GM18508 (cell line): Measurements from ENCODE around the gene MTMR1.

ENCODE experiments used
- ATAC-seq: cut with Tn5 transposase; IDR thresholded peaks from one replicate; pipeline ENCODE4 v1.9.1; 2021; ENCODE audit warnings: moderate number of reproducible peaks; ENCODE audit not compliant: insufficient read depth, unreplicated experiment

MTMR1 gene

GRCh38 chrX:150692831-150693724 is at the start of gene MTMR1:
Gene MTMR1 (plus strand): TSS chrX:150693396. CDS start chrX:150693531, 135 bp downstream.
- no peak for ATAC-seq

DNA sequence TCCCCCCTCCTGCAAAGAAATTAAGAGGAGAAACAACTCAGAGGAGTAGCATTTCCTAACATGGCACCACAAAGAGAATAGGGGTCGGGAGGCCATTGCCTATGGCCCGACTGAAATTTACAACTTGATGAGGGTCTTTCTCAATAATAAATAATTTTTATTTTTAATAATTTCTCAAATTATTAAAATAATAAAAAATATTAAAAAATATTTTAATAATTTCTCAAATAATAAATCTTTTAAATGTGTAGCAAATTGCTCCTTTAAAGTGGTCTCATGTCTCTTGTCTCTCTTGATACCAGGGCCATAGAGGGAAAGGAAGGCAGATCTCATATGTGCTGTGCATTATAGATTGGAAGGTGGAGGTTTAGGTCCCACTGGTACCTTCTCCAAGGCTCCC is 49.2 kb upstream of the MTMR1 start:
- no peak for ATAC-seq

- ATAC-seq, result no peak
Measured at GRCh38 chrX:150644422-150644821, 48.8 kb upstream of the MTMR1 start.

- no peak for ATAC-seq
Measured at GRCh38 chrX:150647331-150647730, 45.9 kb upstream of the MTMR1 start.

DNA sequence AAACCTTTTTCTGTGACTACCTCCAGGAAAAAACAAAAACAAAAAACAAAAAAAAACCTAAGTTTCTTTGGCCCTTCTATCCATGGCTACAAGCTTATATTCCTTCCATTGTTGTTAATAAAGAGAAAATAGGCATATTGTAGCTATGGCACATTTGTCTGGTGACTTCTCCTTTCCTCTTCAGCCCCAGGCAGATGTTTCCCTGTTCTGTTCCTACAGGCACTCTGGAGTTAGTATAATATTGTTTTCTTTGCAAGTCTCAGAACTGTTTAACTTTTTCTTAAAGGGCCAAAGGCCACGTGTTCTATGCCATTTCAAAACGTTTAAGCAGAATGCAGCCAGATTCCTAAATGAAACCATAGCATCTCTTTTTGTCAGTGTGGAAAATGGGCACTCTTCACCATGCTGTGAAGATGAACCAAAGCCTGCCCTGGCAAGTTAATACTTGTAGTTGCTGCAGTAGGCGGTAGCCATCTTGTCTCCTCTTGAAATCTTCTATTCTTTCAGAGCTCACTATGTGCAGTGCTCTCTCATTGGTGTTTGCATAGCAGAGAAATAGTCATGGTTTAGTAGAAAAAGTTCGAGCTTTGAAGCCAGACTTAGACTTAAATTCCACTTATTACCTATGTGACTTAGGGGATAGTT is 44.8 kb upstream of the MTMR1 start:
- ATAC-seq, result no peak

DNA sequence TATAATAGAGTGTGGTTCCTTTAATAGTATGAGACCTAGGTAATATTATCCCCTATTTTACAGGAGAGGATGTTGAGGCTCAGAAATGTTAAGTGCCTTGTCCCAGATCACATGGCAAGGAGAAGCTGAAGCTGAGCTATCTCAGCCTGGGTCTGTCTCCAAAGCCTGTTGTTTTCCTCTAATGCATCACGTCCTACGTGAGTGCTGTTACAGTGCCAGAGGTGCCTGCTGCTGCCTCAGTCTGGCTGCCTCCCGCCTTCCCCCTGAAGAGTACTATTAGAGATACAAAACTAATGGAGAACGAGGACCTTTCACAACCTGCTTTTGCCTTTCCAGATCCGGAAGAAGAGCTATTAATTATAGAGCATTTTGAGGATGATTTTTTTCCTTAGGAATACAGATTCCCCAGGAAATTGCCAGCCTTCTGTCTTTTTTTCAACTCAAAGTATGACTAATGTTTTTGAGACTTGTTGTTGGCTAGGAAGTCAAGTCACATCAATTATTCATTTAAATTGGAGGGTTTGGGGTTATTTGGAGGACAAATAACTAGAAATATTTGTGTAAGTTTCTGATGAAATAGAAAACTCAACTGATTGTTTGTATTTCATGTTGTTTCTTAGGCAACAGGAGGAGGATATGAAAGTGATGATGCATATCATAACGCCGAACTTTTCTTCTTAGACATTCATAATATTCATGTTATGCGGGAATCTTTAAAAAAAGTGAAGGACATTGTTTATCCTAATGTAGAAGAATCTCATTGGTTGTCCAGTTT is 43.9 kb upstream of the MTMR1 start:
- no peak for ATAC-seq

DNA sequence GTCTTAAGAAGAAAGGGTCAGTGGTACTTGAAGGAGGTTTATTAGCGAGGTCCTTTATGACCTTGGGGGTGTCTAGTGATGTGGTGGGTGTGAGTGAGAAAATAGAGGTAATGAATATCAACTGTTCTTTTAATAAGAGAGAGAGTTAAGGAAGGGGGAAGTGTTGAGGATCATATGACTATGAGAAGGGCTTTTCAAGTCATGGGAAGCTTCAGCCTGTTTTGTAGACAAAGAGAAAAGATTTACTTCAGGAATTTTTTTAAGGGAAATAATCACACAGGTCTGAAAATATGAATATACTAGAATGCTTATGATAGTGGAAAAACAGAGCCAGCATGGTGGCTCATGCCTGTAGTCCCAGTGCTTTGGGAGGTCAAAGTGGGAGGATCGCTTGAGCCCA is 41.3 kb upstream of the MTMR1 start:
- no peak for ATAC-seq

DNA sequence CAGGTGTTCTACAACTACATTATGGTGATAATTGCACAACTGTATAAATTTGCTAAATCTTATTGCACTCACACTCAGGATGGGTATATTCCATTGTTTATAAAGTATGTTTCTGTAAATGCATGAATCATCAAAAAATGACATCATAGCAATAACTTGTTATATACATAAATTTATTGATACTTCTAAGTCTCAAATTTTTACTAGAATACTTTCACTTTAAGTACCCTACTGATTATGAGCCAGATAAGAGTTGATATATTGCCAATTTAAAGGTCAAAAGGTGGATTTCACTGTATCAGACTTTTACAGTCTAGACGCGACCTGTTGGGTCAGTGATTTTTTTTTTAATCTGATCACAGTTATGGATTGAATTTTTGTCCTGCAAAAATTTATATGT is 37.4 kb upstream of the MTMR1 start:
- ATAC-seq, result no peak

GRCh38 chrX:150663073-150663472 is 30.1 kb upstream of the MTMR1 start:
- no peak for ATAC-seq

GRCh38 chrX:150664290-150664689 is 28.9 kb upstream of the MTMR1 start:
- ATAC-seq, result no peak

DNA sequence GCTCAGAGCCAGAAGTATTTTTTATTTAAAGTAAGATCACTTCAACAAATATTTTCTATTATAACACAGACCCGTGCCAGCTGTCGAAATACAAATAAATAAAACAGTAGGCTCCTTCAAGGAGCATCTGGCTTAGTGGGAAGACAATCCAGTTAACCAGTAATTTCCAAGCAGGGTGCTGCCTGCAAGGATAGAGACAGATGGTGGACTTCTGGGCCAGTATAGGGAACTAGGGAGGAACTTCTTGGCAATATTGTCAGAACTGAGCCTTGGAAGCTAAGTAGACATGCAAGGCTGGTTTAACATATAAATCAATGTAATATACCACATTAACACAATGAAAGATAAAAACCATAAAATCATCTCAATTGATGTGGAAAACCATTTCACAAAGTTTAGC is 17.0 kb upstream of the MTMR1 start:
- no peak for ATAC-seq

DNA sequence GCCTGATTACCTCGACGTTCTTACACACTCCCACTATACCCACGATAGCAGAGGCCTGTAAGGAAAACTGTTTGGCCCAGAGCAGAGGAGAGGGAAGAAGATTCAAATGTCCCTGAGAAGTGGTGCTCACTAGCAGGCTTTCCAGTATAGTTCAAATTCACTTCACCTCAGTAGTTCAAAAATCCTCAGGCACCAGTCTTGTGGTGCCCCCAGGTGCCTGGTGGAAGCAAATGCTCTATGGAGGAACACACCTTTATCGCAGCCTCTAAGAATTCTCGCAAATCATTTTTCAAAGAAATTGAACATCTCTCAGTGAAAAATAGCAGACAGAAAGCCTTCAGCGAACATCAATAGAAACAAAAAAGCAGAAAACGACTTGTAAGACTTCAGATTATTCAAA is 12.2 kb upstream of the MTMR1 start:
- no peak for ATAC-seq

DNA sequence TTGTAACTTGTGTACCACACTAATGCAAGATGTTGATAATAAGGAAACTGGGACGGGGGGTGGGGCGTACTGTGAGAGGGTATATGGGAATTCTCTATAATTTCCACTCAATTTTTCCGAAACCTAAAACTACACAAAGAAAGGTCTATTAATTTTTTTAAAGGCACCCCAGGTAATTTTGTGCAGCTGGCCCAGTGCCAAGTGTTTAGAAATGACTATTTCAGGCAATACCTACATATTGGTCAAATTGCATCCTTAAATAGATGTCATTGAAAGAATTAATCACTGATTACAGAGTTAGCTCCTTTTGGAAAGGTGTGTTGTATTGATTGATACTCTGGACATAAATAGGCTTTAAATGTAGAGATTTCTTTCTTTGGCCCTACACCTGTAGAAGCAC is 10.1 kb upstream of the MTMR1 start:
- no peak for ATAC-seq

- ATAC-seq, result no peak
Measured at GRCh38 chrX:150683536-150684146, 9.6 kb upstream of the MTMR1 start.

GRCh38 chrX:150688911-150689451 is 4.2 kb upstream of the MTMR1 start:
- ATAC-seq, result no peak

GRCh38 chrX:150690126-150690525 is 3.1 kb upstream of the MTMR1 start:
- no peak for ATAC-seq

DNA sequence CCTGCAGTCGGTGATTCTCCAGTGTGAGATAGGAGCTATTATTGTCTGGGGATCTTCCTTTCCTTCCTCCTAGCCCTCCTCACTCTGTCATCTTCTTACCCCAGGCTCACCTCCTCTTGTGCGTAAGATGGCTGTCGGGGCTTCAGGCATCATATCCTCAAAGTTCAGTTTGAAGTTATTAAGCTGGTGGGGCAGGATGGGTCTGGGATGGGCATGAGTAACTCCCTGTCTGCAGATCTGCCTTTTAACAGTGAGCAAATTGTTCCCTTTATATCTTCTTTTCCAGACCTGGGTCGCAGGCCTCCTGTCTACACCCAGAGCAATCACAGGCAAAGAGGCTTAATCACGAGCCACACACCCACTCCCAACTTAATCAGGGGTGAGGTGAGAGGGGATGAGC is 900 bp upstream of the MTMR1 start:
- ATAC-seq, result no peak

DNA sequence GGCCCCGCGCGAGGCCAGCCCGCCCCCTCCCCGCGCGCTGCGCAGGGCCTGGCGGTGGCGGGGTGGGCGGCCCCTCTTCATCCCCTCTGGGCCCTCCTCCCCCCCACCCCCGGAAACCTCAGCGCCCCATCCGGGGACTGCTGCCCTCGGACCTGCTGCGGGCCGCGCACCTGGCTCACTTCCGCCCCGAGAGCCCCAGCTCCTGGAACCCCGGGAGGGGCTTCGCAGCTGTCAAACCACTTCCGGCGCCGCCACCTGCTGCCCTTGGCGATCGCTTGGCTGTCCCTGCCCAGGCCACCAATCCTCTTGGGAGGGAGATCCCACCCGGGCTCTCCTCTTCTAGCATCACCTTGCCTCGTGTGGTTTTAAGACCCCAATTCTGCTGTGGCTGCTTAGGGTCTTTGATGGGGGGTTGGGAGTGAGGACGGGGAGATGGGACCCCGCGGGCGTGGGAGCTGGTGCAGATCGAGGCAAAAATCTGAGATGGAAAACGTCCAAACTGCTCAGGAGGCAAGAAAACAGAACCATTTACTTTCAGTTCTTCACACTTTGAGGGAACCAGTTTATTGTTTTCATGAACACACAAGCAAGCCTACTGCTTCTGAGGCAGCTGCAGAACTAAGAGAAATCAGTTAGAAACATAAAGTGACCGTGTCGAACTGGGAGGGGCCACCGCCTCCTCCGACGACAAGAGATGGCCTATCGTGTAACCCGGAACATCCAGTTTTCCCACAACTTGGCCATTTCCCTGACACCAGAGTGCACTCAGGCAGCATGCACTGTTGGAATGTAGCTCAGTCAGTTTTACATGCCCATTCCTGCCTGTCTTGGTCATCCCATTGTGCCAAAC is 754 bp downstream of the MTMR1 start:
- peak; percentile 34 for ATAC-seq

GRCh38 chrX:150694738-150695410 is 1.7 kb downstream of the MTMR1 start:
- peak; percentile 43 for ATAC-seq
